ENCODE results near the gene DIAPH2. TPM values are rescaled to one million over a fixed set of nuclear protein-coding genes. Genes with fewer than 3 reads are reported as not detected.
"Not testable (repeated sequence)": the region's sequence is repeated elsewhere in the genome, so short reads cannot be mapped to it uniquely, and the experiment has no call there.

The DIAPH2 gene
- total RNA-seq, 1 experiment from 2014 or later = 0.89 TPM

GRCh38 chrX:96719161-96719875 lies 34.7 kb downstream of the DIAPH2 start:
- no peak for DNase-seq
- H3K79me2 ChIP-seq (ENCODE audit: low read length) = no peaks in the 10 kb centered on the region

GRCh38 chrX:96721354-96721753 lies 36.7 kb downstream of the DIAPH2 start:
- Histone ChIP-seq H3K4me2 (ENCODE audit: low read depth, low read length, poor library complexity, severe bottlenecking) (no peak overlapping the region), H3K79me2 (ENCODE audit: low read length) (no peaks in the 10 kb centered on the region), H3K27ac (ENCODE audit: low read length) (no peak overlapping the region)

More at GRCh38 chrX:96719161-96719875, 34.7 kb downstream of the DIAPH2 start:
- Histone ChIP-seq H3K9ac (ENCODE audit: low read length) (no peak overlapping the region), H4K20me1 (ENCODE audit: insufficient read depth, low read depth, low read length) (no peaks in the 10 kb centered on the region), H3K4me3 (ENCODE audit: low read length) (no peak overlapping the region), H2AFZ (ENCODE audit: low read length) (no peak overlapping the region), H3K9me2 (replicated peaks; ENCODE audit: insufficient read depth, low read length) (no peaks in the 10 kb centered on the region), H3K4me1 (ENCODE audit: low read length) (no peaks in the 10 kb centered on the region), H3K27me3 (ENCODE audit: low read length) (no peaks in the 10 kb centered on the region), H3K36me3 (ENCODE audit: insufficient read depth, low read length) (no peaks in the 10 kb centered on the region), H3K27ac (ENCODE audit: low read length) (no peak overlapping the region), H3K9me3 (ENCODE audit: low read length) (0 out of 2 replicates have a peak, but pooled peaks cover 3% of the 10 kb centered on the region), H3K4me2 (ENCODE audit: low read depth, low read length, poor library complexity, severe bottlenecking) (no peak overlapping the region)

GRCh38 chrX:96722781-96723180 lies 38.1 kb downstream of the DIAPH2 start:
- Histone ChIP-seq H4K20me1 (ENCODE audit: insufficient read depth, low read depth, low read length) (no peaks in the 10 kb centered on the region), H3K4me1 (ENCODE audit: low read length) (no peaks in the 10 kb centered on the region), H3K79me2 (ENCODE audit: low read length) (no peaks in the 10 kb centered on the region), H3K9me3 (ENCODE audit: low read length) (0 out of 2 replicates have a peak, but pooled peaks cover 3% of the 10 kb centered on the region), H3K36me3 (ENCODE audit: insufficient read depth, low read length) (no peaks in the 10 kb centered on the region), H3K4me2 (ENCODE audit: low read depth, low read length, poor library complexity, severe bottlenecking) (no peak overlapping the region), H3K9me2 (replicated peaks; ENCODE audit: insufficient read depth, low read length) (no peaks in the 10 kb centered on the region), H3K4me3 (ENCODE audit: low read length) (no peak overlapping the region), H2AFZ (ENCODE audit: low read length) (no peak overlapping the region), H3K27me3 (ENCODE audit: low read length) (no peaks in the 10 kb centered on the region), H3K9ac (ENCODE audit: low read length) (no peak overlapping the region), H3K27ac (ENCODE audit: low read length) (no peak overlapping the region)
- no peak for DNase-seq

More at GRCh38 chrX:96721354-96721753, 36.7 kb downstream of the DIAPH2 start:
- Histone ChIP-seq H3K27me3 (ENCODE audit: low read length) (no peaks in the 10 kb centered on the region), H2AFZ (ENCODE audit: low read length) (no peak overlapping the region), H3K36me3 (ENCODE audit: insufficient read depth, low read length) (no peaks in the 10 kb centered on the region), H3K9me2 (replicated peaks; ENCODE audit: insufficient read depth, low read length) (no peaks in the 10 kb centered on the region), H3K9ac (ENCODE audit: low read length) (no peak overlapping the region), H3K9me3 (ENCODE audit: low read length) (0 out of 2 replicates have a peak, but pooled peaks cover 3% of the 10 kb centered on the region), H4K20me1 (ENCODE audit: insufficient read depth, low read depth, low read length) (no peaks in the 10 kb centered on the region), H3K4me3 (ENCODE audit: low read length) (no peak overlapping the region), H3K4me1 (ENCODE audit: low read length) (no peaks in the 10 kb centered on the region)
- DNase-seq = no peak

- H3K9me2 ChIP-seq (replicated peaks; ENCODE audit: insufficient read depth, low read length) = no peaks in the 10 kb centered on the region
- H3K27me3 ChIP-seq (ENCODE audit: low read length) = no peaks in the 10 kb centered on the region
- H3K9ac ChIP-seq (ENCODE audit: low read length) = no peak overlapping the region
- H4K20me1 ChIP-seq (ENCODE audit: insufficient read depth, low read depth, low read length) = no peaks in the 10 kb centered on the region
- H2AFZ ChIP-seq (ENCODE audit: low read length) = no peak overlapping the region
- no peak overlapping the region for H3K4me3 ChIP-seq (ENCODE audit: low read length)
- no peaks in the 10 kb centered on the region for H3K4me1 ChIP-seq (ENCODE audit: low read length)
- no peak overlapping the region for H3K4me2 ChIP-seq (ENCODE audit: low read depth, low read length, poor library complexity, severe bottlenecking)
- no peaks in the 10 kb centered on the region for H3K36me3 ChIP-seq (ENCODE audit: insufficient read depth, low read length)
- no peaks in the 10 kb centered on the region for H3K79me2 ChIP-seq (ENCODE audit: low read length)
- H3K27ac ChIP-seq (ENCODE audit: low read length) = no peak overlapping the region
- 0 out of 2 replicates have a peak, but pooled peaks cover 2% of the 10 kb centered on the region for H3K9me3 ChIP-seq (ENCODE audit: low read length)
- DNase-seq = no peak
These were observed 44.4 kb downstream of the DIAPH2 start for GRCh38 chrX:96729053-96729452.

GRCh38 chrX:96729868-96730643 lies 45.4 kb downstream of the DIAPH2 start:
- Histone ChIP-seq H3K9ac (ENCODE audit: low read length) (no peak overlapping the region), H2AFZ (ENCODE audit: low read length) (no peak overlapping the region), H4K20me1 (ENCODE audit: insufficient read depth, low read depth, low read length) (no peaks in the 10 kb centered on the region)

GRCh38 chrX:96731000-96731399 lies 46.4 kb downstream of the DIAPH2 start:
- not testable (repeated sequence) for H3K27me3 ChIP-seq (ENCODE audit: low read length); H3K4me1 ChIP-seq (ENCODE audit: low read length); H3K9me3 ChIP-seq (ENCODE audit: low read length); DNase-seq; H3K9ac ChIP-seq (ENCODE audit: low read length); H2AFZ ChIP-seq (ENCODE audit: low read length); H3K79me2 ChIP-seq (ENCODE audit: low read length); H3K36me3 ChIP-seq (ENCODE audit: insufficient read depth, low read length); H3K27ac ChIP-seq (ENCODE audit: low read length); H3K9me2 ChIP-seq (replicated peaks; ENCODE audit: insufficient read depth, low read length); H3K4me3 ChIP-seq (ENCODE audit: low read length); H4K20me1 ChIP-seq (ENCODE audit: insufficient read depth, low read depth, low read length); H3K4me2 ChIP-seq (ENCODE audit: low read depth, low read length, poor library complexity, severe bottlenecking)

More at GRCh38 chrX:96729868-96730643, 45.4 kb downstream of the DIAPH2 start:
- H3K4me2 ChIP-seq (ENCODE audit: low read depth, low read length, poor library complexity, severe bottlenecking) = no peak overlapping the region
- H3K27me3 ChIP-seq (ENCODE audit: low read length) = no peaks in the 10 kb centered on the region
- no peaks in the 10 kb centered on the region for H3K4me1 ChIP-seq (ENCODE audit: low read length)
- H3K36me3 ChIP-seq (ENCODE audit: insufficient read depth, low read length) = no peaks in the 10 kb centered on the region
- H3K27ac ChIP-seq (ENCODE audit: low read length) = no peak overlapping the region
- DNase-seq = no peak
- no peaks in the 10 kb centered on the region for H3K9me2 ChIP-seq (replicated peaks; ENCODE audit: insufficient read depth, low read length)
- 0 out of 2 replicates have a peak, but pooled peaks cover 2% of the 10 kb centered on the region for H3K9me3 ChIP-seq (ENCODE audit: low read length)
- H3K4me3 ChIP-seq (ENCODE audit: low read length) = no peak overlapping the region
- H3K79me2 ChIP-seq (ENCODE audit: low read length) = no peaks in the 10 kb centered on the region

- no peak overlapping the region for H2AFZ ChIP-seq (ENCODE audit: low read length)
- H3K9me3 ChIP-seq (ENCODE audit: low read length) = peaks cover 7% of the 10 kb centered on the region
- H3K27ac ChIP-seq (ENCODE audit: low read length) = no peak overlapping the region
- no peak overlapping the region for H3K9ac ChIP-seq (ENCODE audit: low read length)
- H3K4me3 ChIP-seq (ENCODE audit: low read length) = no peak overlapping the region
- no peaks in the 10 kb centered on the region; the same call in 1 of the 2 replicates for H3K9me2 ChIP-seq (replicated peaks; ENCODE audit: insufficient read depth, low read length)
- no peaks in the 10 kb centered on the region for H3K36me3 ChIP-seq (ENCODE audit: insufficient read depth, low read length)
- H4K20me1 ChIP-seq (ENCODE audit: insufficient read depth, low read depth, low read length) = no peaks in the 10 kb centered on the region
- H3K4me2 ChIP-seq (ENCODE audit: low read depth, low read length, poor library complexity, severe bottlenecking) = no peak overlapping the region
- H3K79me2 ChIP-seq (ENCODE audit: low read length) = no peaks in the 10 kb centered on the region
- H3K27me3 ChIP-seq (ENCODE audit: low read length) = no peaks in the 10 kb centered on the region
- H3K4me1 ChIP-seq (ENCODE audit: low read length) = no peaks in the 10 kb centered on the region
- no peak for DNase-seq
These were observed 58.9 kb downstream of the DIAPH2 start for GRCh38 chrX:96743367-96744073.

- DNase-seq = no peak
- Histone ChIP-seq H2AFZ (ENCODE audit: low read length) (no peak overlapping the region), H3K4me2 (ENCODE audit: low read depth, low read length, poor library complexity, severe bottlenecking) (no peak overlapping the region), H3K27me3 (ENCODE audit: low read length) (no peaks in the 10 kb centered on the region), H3K4me3 (ENCODE audit: low read length) (no peak overlapping the region), H3K4me1 (ENCODE audit: low read length) (no peaks in the 10 kb centered on the region), H3K9ac (ENCODE audit: low read length) (no peak overlapping the region), H4K20me1 (ENCODE audit: insufficient read depth, low read depth, low read length) (no peaks in the 10 kb centered on the region), H3K36me3 (ENCODE audit: insufficient read depth, low read length) (no peaks in the 10 kb centered on the region), H3K79me2 (ENCODE audit: low read length) (no peaks in the 10 kb centered on the region), H3K9me2 (replicated peaks; ENCODE audit: insufficient read depth, low read length) (no peaks in the 10 kb centered on the region), H3K9me3 (ENCODE audit: low read length) (no peaks in the 10 kb centered on the region; the same call in 1 of the 2 replicates), H3K27ac (ENCODE audit: low read length) (no peak overlapping the region)
These were observed 68.1 kb downstream of the DIAPH2 start for GRCh38 chrX:96752781-96753180.
